Endothelial cell of umbilical vein (primary cell): ENCODE data around the gene GPR176. TPM values are rescaled to one million over a fixed set of nuclear protein-coding genes. Genes with fewer than 3 reads are reported as not detected.

Experiments
- BruUV-seq: library from RNA; stranded (reverse); fragments of 400-500 nt; replicated peaks from 2 replicates; lab custom pipeline; 2021; lab: Mats Ljungman, UMichigan
- CTCF ChIA-PET: fragments of 300-600, 350-600 bp; sonication (Branson Sonifier 250); formaldehyde crosslinking; loops from one replicate; lab custom pipeline; 2021; ENCODE audit warnings: antibody characterized with exemption, inconsistent platforms; lab: Charles Lee
- POLR2A ChIA-PET: fragments of 300-600, 350-600 bp; sonication (Branson Sonifier 250); formaldehyde crosslinking; loops from one replicate; lab custom pipeline; 2021; ENCODE audit warnings: antibody characterized with exemption, inconsistent platforms; lab: Charles Lee
- DNase-seq: peaks from one replicate; pipeline ENCODE4 v3.0.0-alpha.2; 2011; ENCODE audit warnings: low read depth, low spot score
- FAIRE-seq: peaks from 2 replicates; lab custom pipeline; 2011; peaks lifted over from hg19 to GRCh38; lab: Jason Lieb, UNC
- H2AFZ ChIP-seq: 2 replicates; pipeline ENCODE4 v1.6.0; 2012; ENCODE audit warnings: low read depth, low read length, control low read depth, inconsistent platforms
- H3K27ac ChIP-seq: 2 replicates; pipeline ENCODE4 v1.5.1; 2011; ENCODE audit warnings: low read depth, mild to moderate bottlenecking, control low read depth, low read length, moderate library complexity; ENCODE audit not compliant: insufficient read depth
- H3K27me3 ChIP-seq, 2 experiments: 2 replicates each; pipeline versions ENCODE4 v1.6.0 to v1.6.1; 2011; ENCODE audit warnings: low read length in 2 of 2, mixed read lengths in 1 of 2; ENCODE audit not compliant: control insufficient read depth in 2 of 2, insufficient read depth in 2 of 2
- H3K36me3 ChIP-seq, 2 experiments: 2 replicates in 1 of 2; 3 replicates in 1 of 2; pipeline ENCODE4 v1.5.1; 2011; ENCODE audit warnings: low read length in 2 of 2, mild to moderate bottlenecking in 1 of 2, moderate library complexity in 1 of 2; ENCODE audit not compliant: control insufficient read depth in 2 of 2, insufficient read depth in 2 of 2; ENCODE audit errors: extremely low read depth in 1 of 2
- H3K4me1 ChIP-seq: 3 replicates; pipeline ENCODE4 v1.5.1; 2011; ENCODE audit warnings: mild to moderate bottlenecking, low read length; ENCODE audit not compliant: control insufficient read depth, insufficient read depth; ENCODE audit errors: extremely low read depth
- H3K4me2 ChIP-seq: 2 replicates; pipeline ENCODE4 v1.6.1; 2011; ENCODE audit warnings: low read length, control low read depth, mixed read lengths; ENCODE audit not compliant: insufficient read depth
- H3K4me3 ChIP-seq, 3 experiments: fragments of 200-600 bp in 1 of 3; sonication (generic), shearing (Covaris generic) in 1 of 3; replicated peaks in 1 of 3; 2 replicates each; pipeline ENCODE4 v1.5.1; 2011 to 2016; ENCODE audit warnings: control low read depth in 3 of 3, low read length in 3 of 3, mild to moderate bottlenecking in 2 of 3, inconsistent platforms in 1 of 3, low read depth in 1 of 3, moderate library complexity in 1 of 3; ENCODE audit not compliant: insufficient read depth in 1 of 3
- H3K79me2 ChIP-seq: 2 replicates; pipeline ENCODE4 v1.6.0; 2012; ENCODE audit warnings: low read length, inconsistent platforms; ENCODE audit not compliant: control insufficient read depth, insufficient read depth
- H3K9ac ChIP-seq: replicated peaks from 2 replicates; pipeline ENCODE3; 2011; ENCODE audit warnings: low read length, control low read depth; ENCODE audit not compliant: insufficient read depth; ENCODE audit errors: extremely low read depth
- H3K9me1 ChIP-seq: replicated peaks from 3 replicates; pipeline ENCODE4 v1.6.0; 2011; ENCODE audit warnings: mild to moderate bottlenecking, low read length; ENCODE audit not compliant: control insufficient read depth, insufficient read depth; ENCODE audit errors: extremely low read depth
- H3K9me3 ChIP-seq: replicated peaks from 2 replicates; pipeline ENCODE4 v1.5.1; 2012; ENCODE audit warnings: low read length, inconsistent platforms; ENCODE audit not compliant: control insufficient read depth, insufficient read depth
- H4K20me1 ChIP-seq: replicated peaks from 2 replicates; pipeline ENCODE3; 2011; ENCODE audit warnings: mild to moderate bottlenecking, low read length; ENCODE audit not compliant: control insufficient read depth, insufficient read depth; ENCODE audit errors: extremely low read depth
- EZH2 ChIP-seq: IDR thresholded peaks from 2 replicates; pipeline ENCODE4 v1.6.1; 2012; ENCODE audit warnings: borderline replicate concordance, low read depth, mild to moderate bottlenecking, moderate library complexity, low read length, inconsistent platforms; ENCODE audit not compliant: severe bottlenecking
- GATA2 ChIP-seq: IDR thresholded peaks from 2 replicates; pipeline ENCODE4 v1.7.0; 2011; ENCODE audit warnings: low read depth, mild to moderate bottlenecking, moderate library complexity, mixed read lengths, low read length; ENCODE audit not compliant: insufficient read length, insufficient read depth
- MYC ChIP-seq: IDR thresholded peaks from one replicate; pipeline ENCODE4 v1.6.1; 2011; ENCODE audit warnings: mild to moderate bottlenecking, low read depth, low read length
- POLR2A ChIP-seq: IDR thresholded peaks from 2 replicates; pipeline ENCODE4 v1.6.1; 2012; ENCODE audit warnings: low read depth, mild to moderate bottlenecking, control low read depth, low read length
- POLR2AphosphoS5 ChIP-seq: IDR thresholded peaks from 2 replicates; pipeline ENCODE4 v1.6.1; 2012; ENCODE audit warnings: low read depth, mild to moderate bottlenecking, control low read depth, low read length, moderate library complexity; ENCODE audit not compliant: insufficient read depth
- dilution Hi-C: fragments of 300-500 bp; cut with MboI; formaldehyde crosslinking; loops from one replicate; pipeline ENCODE4 v1.15.0; 2019; ENCODE audit warnings: low sequenced_read_pairs; ENCODE audit not compliant: extremely low pct_ligation_motif_present
- intact Hi-C: fragments of 100-400 bp; cut with micrococcal nuclease; formaldehyde crosslinking; loops from one replicate; pipeline ENCODE4 v1.10.0; 2022
- polyA plus RNA-seq, 4 experiments: library from polyadenylated mRNA; depleted of rRNA in 3 of 4; stranded (reverse) in 3 of 4; unstranded in 1 of 4; fragments of >200 nt; gene quantifications; 2 replicates each; pipeline versions ENCODE4 v1.2.1 to v1.2.3, GENCODE V29; 2011 to 2012; ENCODE audit warnings: missing spikeins in 1 of 4
- total RNA-seq: library from RNA; stranded (reverse); gene quantifications from 2 replicates; pipeline ENCODE4 v1.2.3, GENCODE V29; 2021

GPR176 gene
- total and polyA plus RNA-seq, 2 donors (not counting 3 experiments of a cell fraction or from before 2014, with no cell fraction given), result 35.3 to 68.7 TPM

DNA sequence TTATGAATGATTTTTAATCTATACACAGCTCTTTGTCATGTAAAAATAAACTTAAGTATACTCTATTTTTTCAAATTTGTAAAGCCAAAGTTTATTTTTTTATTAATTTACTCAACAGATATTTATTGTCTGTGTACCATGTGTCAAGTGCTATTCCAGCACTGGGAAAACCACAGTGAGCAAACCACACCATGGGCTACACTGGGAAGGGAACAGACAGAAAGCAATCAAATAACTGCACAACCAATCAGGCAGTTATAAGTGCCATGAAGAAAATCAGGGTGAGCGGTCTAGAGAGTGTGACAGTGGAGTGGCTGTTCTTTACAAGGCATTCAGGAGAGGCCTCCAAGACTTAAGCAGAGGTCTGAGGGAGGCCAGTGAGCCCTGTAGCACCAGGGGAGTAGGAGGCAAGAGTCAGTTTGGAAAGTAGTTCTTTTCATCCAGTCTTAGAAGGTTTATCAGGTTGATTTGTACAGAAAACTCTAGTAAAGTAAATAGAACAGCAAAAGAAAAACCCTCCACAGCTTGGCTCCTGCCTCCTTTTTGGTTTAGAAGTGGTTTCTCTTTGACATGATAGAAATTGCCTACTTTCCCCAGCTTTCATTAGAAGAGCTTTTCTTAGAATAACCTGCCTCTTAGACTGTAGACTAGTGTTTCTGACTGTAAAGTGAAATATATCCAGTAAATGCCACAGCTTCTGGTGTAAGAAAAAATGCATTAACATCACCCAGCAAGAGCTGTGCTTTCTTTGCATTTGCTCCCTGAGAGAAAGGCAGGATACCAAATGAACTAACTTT lies 27.5 kb upstream of the GPR176 start:
- Histone ChIP-seq H3K4me1 (no peaks in the 10 kb centered on the region), H3K4me3 (no peak overlapping the region), H3K36me3 (peaks cover 20 to 23% of the 10 kb centered on the region in 2 experiments), H3K9ac (no peak overlapping the region), H2AFZ (no peak overlapping the region), H3K27ac (no peak overlapping the region), H3K27me3 (no peaks in the 10 kb centered on the region), H3K79me2 (no peaks in the 10 kb centered on the region), H4K20me1 (no peaks in the 10 kb centered on the region), H3K9me1 (no peaks in the 10 kb centered on the region), H3K9me3 (no peaks in the 10 kb centered on the region), H3K4me2 (no peak overlapping the region)
- intact Hi-C loops, result no loop called here
- FAIRE-seq (no peak), DNase-seq (no peak)
- dilution Hi-C loops, result no loop called here
- POLR2A ChIA-PET, result no interaction called here
- BruUV-seq, result no TSS peak
- CTCF ChIA-PET, result interaction anchor here (0.8 to 3.1 kb wide), 4 partner anchors 12 to 59 kb away, joined by 3 to 16 read pairs (median 4); no protein-coding TSS in a partner anchor
- TF ChIP-seq GATA2, result no peak
- no peak for TF ChIP-seq EZH2
- no peak for TF ChIP-seq MYC
- no peak for TF ChIP-seq POLR2A
- no peak for TF ChIP-seq POLR2AphosphoS5

DNA sequence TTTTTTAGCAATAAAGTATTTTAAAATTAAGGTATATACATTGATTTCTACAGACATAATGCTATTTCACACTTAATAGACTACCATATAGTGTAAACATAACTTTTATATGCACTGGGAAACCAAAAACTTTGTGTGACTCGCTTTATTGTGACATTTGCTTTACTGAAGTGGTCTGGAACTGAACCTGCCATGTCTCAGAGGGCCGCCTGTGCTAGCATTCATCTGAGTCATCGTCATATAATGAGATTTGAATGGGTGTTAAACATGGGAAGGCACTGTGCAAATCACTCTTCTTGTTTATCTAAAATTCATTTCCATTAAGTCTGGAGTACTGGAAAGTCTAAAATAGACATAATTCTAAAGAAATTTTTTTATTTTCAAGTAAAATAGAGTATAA lies 26.8 kb upstream of the GPR176 start:
- BruUV-seq, result no TSS peak
- no peak for DNase-seq
- H3K9me1 ChIP-seq, result no peaks in the 10 kb centered on the region
- no peak overlapping the region for H2AFZ ChIP-seq
- ChIA-PET CTCF (interaction anchor here (1.5 to 3.1 kb wide), 2 partner anchors 16 to 59 kb away, joined by 4 to 16 read pairs; no protein-coding TSS in a partner anchor), POLR2A (no interaction called here)
- dilution Hi-C loops (no loop called here), intact Hi-C loops (no loop called here)
- no peak for FAIRE-seq
- peaks cover 20 to 23% of the 10 kb centered on the region in 2 experiments for H3K36me3 ChIP-seq
- H3K79me2 ChIP-seq, result no peaks in the 10 kb centered on the region
- no peaks in the 10 kb centered on the region for H3K27me3 ChIP-seq
- H3K27ac ChIP-seq, result no peak overlapping the region
- TF ChIP-seq POLR2A (no peak), EZH2 (no peak), GATA2 (no peak), MYC (no peak)
- H3K4me2 ChIP-seq, result no peak overlapping the region
- H4K20me1 ChIP-seq, result no peaks in the 10 kb centered on the region
- no peaks in the 10 kb centered on the region for H3K9me3 ChIP-seq
- no peak overlapping the region for H3K4me3 ChIP-seq
- H3K4me1 ChIP-seq, result no peaks in the 10 kb centered on the region
- H3K9ac ChIP-seq, result no peak overlapping the region
